Measurements from ENCODE around the gene CRB3. TPM values are rescaled to one million over a fixed set of nuclear protein-coding genes. Genes with fewer than 3 reads are reported as not detected.

CRB3 gene
- total and polyA plus RNA-seq, 2 experiments from 2014 or later = 11.8 to 44.4 TPM

- Histone ChIP-seq H3K27me3 (ENCODE audit: insufficient read depth) (no peaks in the 10 kb centered on the region), H4K20me1 (replicated peaks; ENCODE audit: insufficient read depth) (no peaks in the 10 kb centered on the region; the same call in 1 of the 2 replicates), H3K9me2 (ENCODE audit: insufficient read depth) (no peaks in the 10 kb centered on the region), H3K4me1 (ENCODE audit: insufficient read depth) (no peaks in the 10 kb centered on the region), H3F3A (replicated peaks; ENCODE audit: low read depth) (no peaks in the 10 kb centered on the region), H2AFZ (no peak overlapping the region), H3K27ac (ENCODE audit: low read depth) (no peak overlapping the region), H3K79me2 (replicated peaks; ENCODE audit: insufficient read depth) (no peaks in the 10 kb centered on the region), H3K4me3 (no peak overlapping the region), H3K36me3 (ENCODE audit: insufficient read depth) (no peaks in the 10 kb centered on the region), H3K4me2 (no peak overlapping the region)
- Mint-ChIP-seq H3K36me3 (ENCODE audit: low read depth) (peaks cover 4% of the 10 kb centered on the region; the same call in 2 of the 3 replicates), H3K27me3 (ENCODE audit: insufficient read depth, low read depth, poor library complexity) (no peaks in the 10 kb centered on the region), H3K4me3 (no peak overlapping the region), H3K9me3 (no peaks in the 10 kb centered on the region), H3K4me1 (no peaks in the 10 kb centered on the region), H3K27ac (no peak overlapping the region; the same call in 1 of the 2 replicates)
- ATAC-seq (no peak), DNase-seq (ENCODE audit: low spot score) (no peak)
- TF ChIP-seq POLR2AphosphoS5 (IDR thresholded peaks at IDR 0.05; ENCODE audit: low read depth) (no peak), ZNF331 (CRISPR knock-in tag; IDR thresholded peaks at IDR 0.05; ENCODE audit: low read depth) (no peak), CREB1 (CRISPR knock-in tag; IDR thresholded peaks at IDR 0.05; ENCODE audit: low read depth) (no peak), EZH2phosphoT487 (IDR thresholded peaks at IDR 0.05; ENCODE audit: unreplicated experiment) (no peak), ZNF462 (CRISPR knock-in tag; IDR thresholded peaks at IDR 0.05) (no peak), ETS1 (IDR thresholded peaks at IDR 0.05) (no peak)
These were observed 23.2 kb upstream of the CRB3 start for GRCh38 chr19:6440905-6441304.

Data from GM23338 (cell line).